HG02840 (cell line): ENCODE data around the gene CELF5.
"Not testable (repeated sequence)": the region's sequence is repeated elsewhere in the genome, so short reads cannot be mapped to it uniquely, and the experiment has no call there.

ENCODE experiments used
- ATAC-seq: cut with Tn5 transposase; IDR thresholded peaks from one replicate; pipeline ENCODE4 v1.9.1; 2021; ENCODE audit warnings: mild to moderate bottlenecking, moderate library complexity, moderate number of reproducible peaks; ENCODE audit not compliant: unreplicated experiment, low FRiP score

CELF5 gene

DNA sequence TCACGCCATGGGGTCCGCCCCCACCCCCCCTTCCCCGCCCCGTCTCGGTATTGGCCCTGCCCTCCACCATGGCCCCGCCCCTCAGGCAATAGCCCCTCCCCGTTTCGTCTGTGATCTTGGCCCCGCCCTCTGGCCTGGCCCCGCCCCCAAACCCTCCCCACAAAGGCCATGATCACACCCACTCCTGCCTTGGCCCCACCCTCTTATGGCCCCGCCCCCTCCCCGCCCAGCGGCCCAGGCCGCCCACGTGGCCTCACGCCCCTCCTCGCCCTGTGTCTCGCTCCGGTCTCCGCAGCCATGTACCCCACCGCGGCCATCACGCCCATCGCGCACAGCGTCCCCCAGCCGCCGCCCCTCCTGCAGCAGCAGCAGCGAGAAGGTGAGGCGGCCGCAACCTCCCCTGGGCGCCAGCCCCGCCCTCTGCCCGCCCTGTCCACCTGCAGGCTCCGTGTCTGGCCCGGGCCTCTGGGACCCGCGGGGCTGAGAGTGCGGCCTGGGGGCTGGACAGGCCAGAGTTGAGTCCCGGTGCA is 61.3 kb downstream of the CELF5 start:
- no peak for ATAC-seq

DNA sequence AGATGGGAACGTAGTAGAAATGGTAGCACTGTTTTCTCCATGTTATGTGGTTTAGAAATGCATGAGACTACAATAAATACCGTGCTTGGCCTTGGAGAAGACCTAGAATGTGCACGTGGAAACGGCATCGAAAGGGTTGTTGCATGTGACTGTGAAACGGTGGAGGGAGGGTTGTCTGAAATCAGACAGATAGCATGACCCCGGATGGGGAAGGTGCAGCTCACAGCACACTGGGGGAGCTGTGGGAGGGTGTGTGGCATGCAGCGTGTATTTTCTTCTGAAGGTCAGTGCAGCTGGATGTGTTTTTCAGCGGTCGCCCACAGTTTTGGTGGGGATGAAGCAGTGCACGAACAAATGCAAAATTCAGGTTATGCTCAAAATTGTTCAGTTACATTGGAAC is 63.4 kb downstream of the CELF5 start:
- no peak for ATAC-seq

DNA sequence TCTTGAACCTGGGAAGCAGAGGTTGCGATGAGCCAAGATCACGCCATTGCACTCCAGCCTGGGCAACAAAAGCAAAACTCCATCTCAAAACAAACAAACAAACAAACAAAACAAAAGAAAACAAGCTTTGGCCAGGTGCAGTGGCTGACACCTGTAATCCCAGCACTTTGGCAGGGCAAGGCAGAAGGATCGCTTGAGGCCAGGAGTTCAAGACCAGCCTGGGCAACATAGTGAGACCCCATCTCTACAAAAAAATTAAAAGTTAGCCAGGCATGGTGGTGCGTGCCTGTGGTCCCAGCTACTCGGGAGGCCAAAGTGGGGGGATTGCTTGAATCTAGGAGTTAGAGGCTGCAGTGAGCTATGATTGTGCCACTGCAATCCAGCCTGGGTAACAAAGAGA is 64.0 kb downstream of the CELF5 start:
- not testable (repeated sequence) for ATAC-seq

- ATAC-seq: no peak
Observed at GRCh38 chr19:3289971-3290569, 65.6 kb downstream of the CELF5 start.

- ATAC-seq: not testable (repeated sequence)
Observed at GRCh38 chr19:3290858-3291257, 66.4 kb downstream of the CELF5 start.

DNA sequence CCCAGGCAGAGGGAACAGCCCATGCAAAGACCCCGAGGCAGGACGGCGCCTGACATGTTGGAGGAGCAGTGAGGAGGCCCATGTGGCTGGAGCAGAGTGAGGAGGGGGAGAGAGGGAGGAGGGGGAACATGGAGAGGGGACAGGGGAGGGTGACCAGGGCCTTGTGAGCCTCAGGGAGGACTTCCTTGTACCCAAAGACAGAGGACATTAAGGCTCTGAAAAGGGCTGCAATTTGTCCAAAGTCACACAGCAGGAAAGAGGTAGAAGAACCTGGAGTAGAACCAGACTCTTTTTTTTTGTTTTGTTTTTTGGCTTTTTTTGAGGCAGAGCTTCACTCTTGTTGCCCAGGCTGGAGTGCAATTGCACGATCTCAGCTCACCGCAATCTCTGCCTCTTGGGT is 67.2 kb downstream of the CELF5 start:
- ATAC-seq: no peak

- ATAC-seq: no peak
Observed at GRCh38 chr19:3292958-3293529, 68.6 kb downstream of the CELF5 start.

GRCh38 chr19:3293560-3293959 is 69.1 kb downstream of the CELF5 start:
- no peak for ATAC-seq

GRCh38 chr19:3294080-3294850 is 69.8 kb downstream of the CELF5 start:
- ATAC-seq: no peak

DNA sequence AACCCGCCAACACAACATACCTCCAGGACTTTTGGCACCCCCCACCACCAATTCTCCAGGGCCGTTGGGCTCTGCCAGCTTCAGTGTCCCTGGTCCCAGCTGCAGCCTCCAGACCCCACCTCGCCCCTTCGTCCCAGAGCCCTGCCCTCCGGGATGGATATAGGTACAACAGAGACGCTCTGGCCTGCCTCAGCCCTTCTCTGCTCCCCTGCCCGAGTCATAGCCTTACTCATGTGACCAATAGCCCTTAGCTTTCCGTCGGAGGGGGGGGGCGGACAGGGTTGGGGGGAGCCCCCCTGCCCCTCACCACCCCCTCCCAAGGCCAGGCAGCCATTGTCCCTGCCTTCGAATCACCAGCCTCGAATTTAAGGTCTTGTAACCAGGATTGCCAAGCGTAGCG is 71.1 kb downstream of the CELF5 start:
- ATAC-seq: no peak

DNA sequence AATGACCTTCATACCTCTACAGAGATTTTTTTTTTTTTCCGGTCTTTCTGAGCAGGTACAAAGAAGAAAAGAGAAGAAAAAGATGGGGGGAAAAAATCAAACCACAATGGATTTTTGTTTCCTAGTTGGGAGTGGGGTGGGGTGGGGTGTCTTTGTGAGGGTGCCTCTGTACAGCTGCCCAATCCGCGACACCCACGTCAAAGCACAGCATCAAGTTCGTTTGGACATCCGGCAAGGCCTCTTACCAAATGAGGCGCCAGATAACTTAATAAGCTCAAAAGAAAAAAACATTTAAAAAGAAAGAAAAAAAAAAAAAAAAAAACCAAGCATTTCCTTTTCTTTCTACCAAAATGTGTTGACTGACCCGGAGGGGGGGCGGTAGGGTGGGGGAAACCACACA is 71.6 kb downstream of the CELF5 start:
- ATAC-seq: no peak

DNA sequence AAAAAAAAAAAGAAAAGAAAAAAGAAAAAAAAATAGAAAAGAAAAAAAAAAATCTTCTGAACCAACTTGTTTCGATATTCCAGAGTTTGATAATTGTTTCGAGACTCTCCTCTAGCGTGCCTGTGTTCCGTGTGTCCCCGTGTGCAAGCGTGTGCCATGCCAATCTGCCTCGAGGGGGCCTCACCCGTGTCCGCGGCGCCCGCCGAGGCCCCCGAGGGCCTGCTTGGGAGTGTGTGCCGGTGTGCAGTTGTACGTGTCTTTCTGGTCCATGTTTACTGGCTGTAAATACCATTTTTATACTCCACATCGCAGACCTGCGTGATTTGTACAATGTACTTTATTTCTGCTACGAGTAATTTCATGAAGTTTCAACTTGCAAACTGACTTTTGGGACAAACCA is 72.0 kb downstream of the CELF5 start:
- no peak for ATAC-seq

- no peak for ATAC-seq
Observed at GRCh38 chr19:3298853-3299449, 74.5 kb downstream of the CELF5 start.

- not testable (repeated sequence) for ATAC-seq
Observed at GRCh38 chr19:3300566-3300965, 76.1 kb downstream of the CELF5 start.

- ATAC-seq: no peak
Observed at GRCh38 chr19:3302755-3303154, 78.3 kb downstream of the CELF5 start.

DNA sequence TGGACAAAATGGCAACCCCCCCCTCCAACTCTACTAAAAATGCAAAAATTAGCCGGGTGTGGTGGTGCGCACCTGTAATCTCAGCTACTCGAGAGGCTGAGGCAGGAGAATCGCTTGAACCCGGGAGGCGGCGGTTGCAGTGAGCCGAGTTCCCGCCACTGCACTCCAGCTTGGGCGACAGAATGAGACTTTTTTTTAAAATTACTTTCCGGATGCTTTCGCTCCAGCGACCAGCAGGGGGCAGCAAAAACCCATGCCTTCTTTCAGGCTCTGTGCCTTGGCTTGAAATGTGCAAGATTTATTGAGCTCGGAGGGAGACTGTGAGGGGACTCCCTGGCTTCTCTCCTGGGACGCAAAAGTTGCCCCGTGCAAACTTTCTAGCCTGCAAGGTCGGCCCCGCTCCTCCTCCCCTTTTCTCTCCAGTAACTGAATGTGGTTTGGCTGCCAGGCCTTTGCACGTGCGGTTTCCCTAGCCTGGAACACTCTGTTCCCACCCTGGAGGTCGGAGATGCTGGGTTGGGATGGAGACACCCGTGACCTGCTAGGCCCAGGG is 80.5 kb downstream of the CELF5 start:
- no peak for ATAC-seq

DNA sequence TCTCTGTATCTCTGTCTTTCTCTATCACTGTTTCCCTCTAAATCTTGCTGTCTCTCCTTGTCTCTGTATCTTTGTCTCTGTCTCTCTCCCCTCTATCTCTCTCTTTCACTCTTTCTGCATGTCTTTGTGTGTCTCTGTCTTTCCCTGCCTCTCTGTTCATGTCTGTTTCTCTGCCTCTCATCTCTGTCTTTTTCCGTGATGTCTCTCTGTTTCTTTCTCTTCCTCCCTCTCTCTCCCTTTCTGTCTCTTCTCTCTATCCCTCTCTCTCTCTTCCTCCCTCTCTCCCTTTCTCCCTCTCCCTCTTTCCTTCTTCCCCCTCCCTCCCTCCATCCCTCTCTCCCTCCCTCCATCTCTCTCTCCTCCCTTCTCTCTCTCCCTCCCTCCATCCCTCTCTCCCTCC is 85.3 kb downstream of the CELF5 start:
- ATAC-seq: no peak

DNA sequence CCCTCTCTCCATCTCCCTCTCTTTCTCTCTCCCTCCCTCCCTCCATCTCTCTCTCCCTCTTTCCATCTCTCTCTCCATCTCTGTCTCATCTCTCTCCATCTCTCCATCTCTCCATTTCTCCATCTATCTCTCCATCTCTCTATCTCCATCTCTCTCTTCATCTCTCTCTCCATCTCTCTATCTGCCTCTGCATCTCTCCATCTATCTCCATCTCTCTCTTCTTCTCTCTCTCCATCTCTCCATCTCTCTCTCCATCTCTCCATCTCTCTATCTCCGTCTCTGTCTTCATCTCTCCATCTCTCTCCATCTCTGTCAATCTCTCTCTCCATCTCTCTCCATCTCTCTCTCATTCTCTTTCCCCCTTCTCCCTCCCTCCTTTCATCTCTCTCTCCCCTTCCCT is 85.8 kb downstream of the CELF5 start:
- ATAC-seq: no peak

- no peak for ATAC-seq
Observed at GRCh38 chr19:3310711-3311110, 86.2 kb downstream of the CELF5 start.

DNA sequence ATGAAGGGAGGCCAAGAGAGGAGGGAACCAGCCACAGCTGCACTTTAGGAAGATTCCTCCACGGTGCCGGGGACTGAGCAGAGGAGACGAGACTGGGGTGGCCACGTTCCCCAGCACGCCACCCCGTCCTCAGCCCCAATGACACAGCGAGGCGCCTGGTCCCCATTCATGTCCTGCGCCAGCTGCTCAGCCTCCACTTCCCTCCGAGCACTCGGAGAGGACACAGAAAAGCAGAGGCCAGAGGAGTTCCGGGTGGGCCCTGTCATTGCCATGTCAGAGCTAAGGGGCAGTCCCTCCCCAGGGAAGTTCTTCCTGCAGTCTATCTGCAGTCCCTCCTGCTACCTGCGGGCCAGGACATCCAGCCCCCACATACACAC is 88.7 kb downstream of the CELF5 start:
- no peak for ATAC-seq
